HG02763 (cell line): ENCODE data around the gene RBM33.
"Not testable (repeated sequence)": the region's sequence is repeated elsewhere in the genome, so short reads cannot be mapped to it uniquely, and the experiment has no call there.

Experiments
- ATAC-seq: cut with Tn5 transposase; IDR thresholded peaks from one replicate; pipeline ENCODE4 v1.9.1; 2021; ENCODE audit warnings: mild to moderate bottlenecking, moderate library complexity; ENCODE audit not compliant: unreplicated experiment

Gene RBM33

DNA sequence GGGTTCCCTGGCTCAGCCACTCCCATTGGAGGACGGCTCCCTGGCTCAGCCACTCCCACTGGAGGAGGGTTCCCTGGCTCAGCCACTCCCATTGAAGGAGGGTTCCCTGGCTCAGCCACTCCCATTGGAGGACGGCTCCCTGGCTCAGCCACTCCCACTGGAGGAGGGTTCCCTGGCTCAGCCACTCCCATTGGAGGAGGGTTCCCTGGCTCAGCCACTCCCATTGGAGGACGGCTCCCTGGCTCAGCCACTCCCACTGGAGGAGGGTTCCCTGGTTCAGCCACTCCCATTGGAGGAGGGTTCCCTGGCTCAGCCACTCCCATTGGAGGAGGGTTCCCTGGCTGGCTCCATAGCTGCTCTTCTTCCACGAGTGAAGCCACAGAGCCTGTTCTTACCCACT is 173.1 kb downstream of the RBM33 start:
- ATAC-seq: not testable (repeated sequence)

GRCh38 chr7:155818154-155818819 is 173.8 kb downstream of the RBM33 start:
- no peak for ATAC-seq

DNA sequence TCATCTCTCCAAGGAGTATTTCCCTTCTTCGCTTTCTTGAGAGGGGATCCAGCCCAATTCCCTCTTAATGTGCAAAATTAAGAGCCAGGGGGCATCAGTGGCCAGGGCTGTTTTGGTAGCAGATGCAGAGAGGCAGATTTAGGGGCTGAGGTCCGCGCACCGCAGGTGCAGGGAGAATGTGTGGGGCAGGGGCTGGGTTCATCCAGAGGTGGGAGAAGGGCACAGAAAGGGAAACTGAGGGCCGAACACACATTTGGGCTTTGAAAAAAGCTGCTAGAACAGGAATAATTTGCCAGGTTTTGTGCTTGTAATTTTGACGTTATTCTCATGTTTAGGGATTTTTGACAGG is 174.3 kb downstream of the RBM33 start:
- no peak for ATAC-seq

GRCh38 chr7:155819186-155819585 is 174.7 kb downstream of the RBM33 start:
- ATAC-seq: no peak

DNA sequence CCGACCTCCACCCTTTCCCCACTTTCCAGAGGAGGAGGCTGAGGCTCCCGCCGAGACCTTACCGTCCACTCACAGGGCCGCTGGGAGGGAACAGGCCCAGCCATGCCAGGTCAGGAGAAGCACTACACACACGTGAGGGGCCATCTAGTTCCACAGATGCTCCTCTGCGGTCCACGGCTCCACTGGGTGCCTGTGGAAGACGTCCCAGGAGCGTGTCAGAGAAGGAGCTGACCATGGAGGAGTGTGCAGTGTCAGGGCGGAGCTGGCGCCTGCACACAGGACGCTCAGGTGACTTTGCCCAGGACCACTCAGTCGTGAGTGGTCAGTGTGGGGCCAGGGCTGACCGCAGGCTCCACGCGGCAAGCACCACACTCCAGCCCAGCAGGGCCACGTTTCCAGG is 175.8 kb downstream of the RBM33 start:
- no peak for ATAC-seq

- ATAC-seq: no peak
Observed at GRCh38 chr7:155820788-155821187, 176.3 kb downstream of the RBM33 start.

GRCh38 chr7:155821851-155822250 is 177.4 kb downstream of the RBM33 start:
- no peak for ATAC-seq

DNA sequence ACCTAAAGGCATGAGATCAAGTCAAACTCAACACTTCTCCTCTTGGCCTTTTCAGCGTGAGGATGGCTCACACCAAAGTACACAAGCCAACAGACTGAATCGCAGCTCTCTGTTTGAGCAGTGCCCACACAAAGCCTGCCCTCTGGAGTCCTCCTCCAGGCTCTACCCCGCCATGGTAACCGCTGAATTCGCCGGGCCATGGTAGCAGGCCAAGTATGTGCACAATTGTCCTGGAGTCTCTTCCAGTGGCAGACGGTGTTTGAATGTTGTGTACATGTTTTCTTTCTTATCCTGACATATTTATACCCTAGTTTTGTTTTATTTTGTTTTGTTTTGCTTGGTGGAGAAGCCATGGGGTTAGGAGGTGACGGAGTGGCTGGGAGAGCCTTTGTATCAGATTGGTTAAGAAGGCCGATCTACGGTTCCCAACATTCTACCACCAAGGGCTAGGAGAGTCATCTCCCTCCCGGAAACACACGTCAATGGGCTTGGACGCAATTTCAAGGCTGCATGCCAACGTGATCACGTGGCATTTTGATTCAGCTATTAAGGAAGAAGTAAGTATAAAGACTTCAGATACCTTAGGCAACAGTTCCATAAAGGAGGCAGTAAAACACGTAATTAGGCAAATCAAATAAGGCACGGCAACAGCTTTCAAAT is 179.9 kb downstream of the RBM33 start:
- no peak for ATAC-seq

DNA sequence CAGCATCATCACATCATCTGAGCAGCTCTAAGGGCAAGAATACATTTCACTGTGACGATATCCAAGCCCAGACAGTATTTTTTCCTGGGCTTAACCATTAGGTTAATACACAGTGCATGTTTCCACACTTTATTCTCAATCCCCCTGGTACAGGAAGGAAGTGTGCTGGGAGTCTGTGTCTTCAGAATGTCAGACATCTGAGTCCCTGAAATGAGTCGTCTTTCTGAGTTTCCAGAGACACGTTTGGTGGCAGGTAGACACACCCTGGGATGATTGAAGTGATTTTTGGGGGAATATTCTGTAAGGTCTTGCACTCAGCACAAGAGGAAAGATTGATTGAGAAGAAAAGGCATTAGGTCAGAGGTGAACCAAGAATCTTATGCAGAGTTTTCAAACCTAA is 180.9 kb downstream of the RBM33 start:
- no peak for ATAC-seq

- ATAC-seq: no peak
Observed at GRCh38 chr7:155829796-155830470, 185.5 kb downstream of the RBM33 start.
